Left forelimb (tissue), 1 donor: ENCODE measurements around the gene RAB6A.
A peak's percentile ranks its signal among the peaks of the same experiment; 100 is the strongest.

Experiments
- DNase-seq: peaks from one replicate; pipeline ENCODE4 v3.0.0-alpha.2; 2018; ENCODE audit warnings: low spot score

The RAB6A gene

DNA sequence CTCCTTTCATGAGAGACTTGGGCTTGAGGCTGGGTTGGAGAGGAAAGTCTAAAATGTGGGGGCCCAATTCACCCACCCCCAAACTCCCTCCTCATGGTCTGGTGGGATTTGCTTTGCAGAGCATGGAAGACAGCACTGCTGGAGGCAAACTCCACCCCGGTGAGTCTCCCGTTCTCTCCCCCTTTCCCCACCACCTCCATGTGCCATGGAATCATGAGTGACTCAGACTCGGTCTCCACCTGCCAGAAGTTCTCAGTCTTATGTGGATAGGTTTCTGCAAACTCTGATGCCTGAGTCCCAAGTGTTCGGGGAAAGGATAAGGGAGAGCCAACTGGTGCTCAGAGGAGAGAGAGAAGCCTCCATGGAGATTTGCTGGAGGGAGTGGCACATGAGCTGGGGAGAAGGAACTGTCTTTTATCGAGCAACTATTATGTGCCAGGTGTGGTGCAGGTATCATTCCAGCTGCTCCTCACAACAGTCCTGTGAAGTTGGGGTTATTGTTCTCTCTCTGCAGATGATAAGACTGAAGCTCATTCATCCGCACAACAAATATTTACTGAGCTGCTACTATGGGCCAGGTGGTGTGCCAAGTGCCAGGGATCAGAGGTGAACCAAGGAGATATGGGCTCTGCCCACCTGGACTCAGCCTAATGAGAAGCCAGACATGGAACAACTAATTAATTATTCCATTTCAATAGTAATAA is 107.9 kb downstream of the RAB6A start:
- no peak for DNase-seq

DNA sequence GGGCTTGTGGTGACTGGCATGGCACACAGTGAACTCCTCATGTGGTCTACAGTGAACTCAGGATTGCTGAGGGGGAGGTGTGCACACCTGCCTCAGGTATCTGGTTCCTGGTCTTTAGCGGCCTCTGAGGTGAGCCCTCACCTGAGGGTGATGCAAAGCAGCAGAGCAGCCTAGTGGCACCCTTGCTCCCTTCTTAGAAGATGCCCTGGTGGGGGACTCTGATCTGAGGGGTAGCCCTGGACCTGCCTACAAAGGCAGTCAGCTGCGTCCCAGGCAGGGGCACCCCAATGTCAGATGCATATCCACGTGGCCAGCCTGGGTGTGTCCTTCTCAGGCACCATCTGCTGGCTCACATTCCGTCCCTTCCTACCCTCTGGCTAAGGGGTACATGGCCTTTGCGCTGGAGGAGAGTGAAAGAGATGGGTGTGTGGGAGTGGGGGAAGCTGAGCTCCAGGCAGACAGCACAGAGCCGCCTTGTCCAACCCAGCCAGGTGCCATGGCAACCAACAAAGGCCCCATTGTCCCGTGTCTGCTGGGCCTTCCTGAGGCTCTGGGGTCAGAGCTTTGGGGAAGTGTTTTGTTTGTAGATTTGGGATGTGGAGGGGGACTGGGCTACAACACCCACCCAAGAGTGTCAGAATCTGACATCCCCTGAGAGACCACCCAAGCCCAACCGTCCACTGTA is 108.7 kb downstream of the RAB6A start:
- DNase-seq = no peak

DNA sequence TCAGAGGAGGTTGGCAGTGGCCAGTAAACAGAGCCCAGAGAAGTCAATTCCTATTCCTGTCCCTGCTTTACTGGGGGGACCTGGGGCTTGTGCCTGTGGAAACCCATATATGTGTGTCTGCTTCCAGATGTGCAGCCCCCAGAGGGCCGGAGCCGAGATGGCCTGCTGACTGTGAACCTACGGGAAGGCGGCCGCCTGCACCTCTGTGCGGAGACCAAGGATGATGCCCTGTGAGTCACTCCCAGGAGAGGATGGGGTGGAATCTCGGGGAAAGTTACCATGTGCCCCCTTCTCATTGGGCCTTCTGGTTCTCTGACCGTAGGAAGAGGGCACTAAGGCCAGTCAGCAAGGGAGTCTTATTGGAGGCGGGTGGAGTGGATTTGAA is 109.2 kb downstream of the RAB6A start:
- no peak for DNase-seq

DNA sequence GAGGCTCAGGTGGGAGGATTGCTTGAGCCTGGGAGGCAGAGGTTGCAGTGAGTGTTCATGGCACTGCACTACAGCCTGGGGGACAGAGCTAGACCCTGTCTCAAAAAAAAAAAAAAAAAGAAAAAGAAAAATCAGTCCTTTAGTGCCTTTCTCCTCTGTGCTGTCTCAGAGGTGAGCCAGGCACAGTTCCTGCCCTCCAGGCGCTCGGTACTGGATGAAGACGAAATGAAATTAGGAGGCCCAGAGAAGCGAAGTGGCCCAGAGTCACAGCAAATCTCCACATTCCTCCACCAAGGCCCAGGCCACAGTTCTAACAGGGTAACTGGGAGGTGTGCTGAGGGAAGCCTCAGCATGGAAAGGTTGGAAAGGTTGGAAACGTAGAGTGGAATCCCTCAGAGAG is 109.6 kb downstream of the RAB6A start:
- DNase-seq = no peak

DNA sequence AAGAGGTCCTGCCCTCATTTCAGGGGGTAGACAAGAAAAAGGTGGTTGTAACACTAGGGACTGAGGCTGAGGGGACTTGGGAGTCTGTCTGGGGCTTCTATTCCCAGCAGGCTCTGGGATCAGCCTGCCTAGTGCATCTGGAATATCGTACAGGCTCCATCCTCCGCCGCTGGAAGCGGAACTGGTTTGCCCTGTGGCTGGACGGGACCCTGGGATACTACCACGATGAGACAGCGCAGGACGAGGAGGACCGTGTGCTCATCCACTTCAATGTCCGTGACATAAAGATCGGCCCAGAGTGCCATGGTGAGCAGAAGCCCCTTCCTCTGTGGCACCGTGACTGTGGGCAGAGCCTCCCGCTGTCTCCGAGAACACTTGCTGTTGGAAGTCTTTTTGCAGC is 110.5 kb downstream of the RAB6A start:
- DNase-seq = no peak

DNA sequence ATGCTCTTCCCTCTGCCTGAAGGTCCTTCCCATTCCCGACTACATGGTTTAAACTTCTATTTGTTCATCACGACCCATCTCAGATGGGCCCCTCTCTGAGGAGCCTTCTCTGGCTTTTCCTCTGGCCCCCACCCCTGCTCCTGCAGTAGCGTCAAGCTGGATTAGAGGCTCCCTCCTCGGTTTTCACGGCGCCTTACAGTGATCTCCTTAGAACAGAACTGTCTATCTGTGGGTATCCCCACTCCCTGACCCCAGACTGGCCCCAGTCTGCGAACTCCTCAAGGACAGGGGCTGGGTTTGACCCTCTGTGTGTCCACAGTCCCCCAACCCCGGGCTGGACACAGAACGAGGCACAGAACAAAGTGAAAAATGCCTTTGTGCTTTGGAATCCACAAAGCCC is 111.7 kb downstream of the RAB6A start:
- DNase-seq = no peak

DNA sequence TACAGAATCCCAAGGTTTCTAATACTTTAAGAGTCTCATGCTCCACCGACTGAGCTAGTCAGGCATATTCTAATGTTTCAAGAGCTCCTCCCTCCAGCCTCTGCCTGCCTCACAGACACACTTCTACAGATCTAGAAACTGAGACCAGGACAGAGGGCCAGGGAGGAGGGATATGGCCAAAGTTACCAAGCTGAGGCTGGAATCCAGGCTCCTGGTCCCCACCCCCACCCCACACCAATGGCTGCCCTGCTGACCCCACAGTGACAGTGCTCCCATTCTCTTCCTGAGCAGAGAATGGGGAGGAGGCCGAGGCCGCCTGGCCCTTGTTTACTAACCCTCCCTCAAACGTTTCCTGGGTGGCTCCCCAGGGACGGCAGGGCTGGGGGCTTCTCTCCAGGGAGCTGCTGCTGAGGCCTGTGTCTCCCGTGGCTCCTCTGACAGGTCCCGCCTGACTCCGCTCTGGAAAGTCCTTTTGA is 112.3 kb downstream of the RAB6A start:
- no peak for DNase-seq

DNA sequence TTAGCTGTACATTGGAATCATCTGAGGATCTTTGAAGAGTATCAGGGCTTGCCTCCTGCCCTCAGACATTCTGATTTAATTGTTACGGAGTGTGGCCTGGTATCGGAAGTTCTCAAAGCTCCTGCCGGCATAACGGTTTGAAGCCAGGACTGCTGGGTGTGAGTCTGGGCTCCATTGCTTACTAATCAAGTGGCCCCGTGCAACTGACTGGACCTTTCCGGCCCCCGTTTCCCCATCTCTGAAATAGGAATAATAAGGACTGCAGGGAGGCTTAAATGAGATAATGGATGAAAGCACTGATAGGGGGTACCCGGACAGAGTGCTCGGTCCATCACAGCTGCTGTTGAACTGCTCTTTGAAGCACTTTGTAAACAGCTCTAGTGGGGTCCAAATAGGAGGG is 112.8 kb downstream of the RAB6A start:
- no peak for DNase-seq

DNA sequence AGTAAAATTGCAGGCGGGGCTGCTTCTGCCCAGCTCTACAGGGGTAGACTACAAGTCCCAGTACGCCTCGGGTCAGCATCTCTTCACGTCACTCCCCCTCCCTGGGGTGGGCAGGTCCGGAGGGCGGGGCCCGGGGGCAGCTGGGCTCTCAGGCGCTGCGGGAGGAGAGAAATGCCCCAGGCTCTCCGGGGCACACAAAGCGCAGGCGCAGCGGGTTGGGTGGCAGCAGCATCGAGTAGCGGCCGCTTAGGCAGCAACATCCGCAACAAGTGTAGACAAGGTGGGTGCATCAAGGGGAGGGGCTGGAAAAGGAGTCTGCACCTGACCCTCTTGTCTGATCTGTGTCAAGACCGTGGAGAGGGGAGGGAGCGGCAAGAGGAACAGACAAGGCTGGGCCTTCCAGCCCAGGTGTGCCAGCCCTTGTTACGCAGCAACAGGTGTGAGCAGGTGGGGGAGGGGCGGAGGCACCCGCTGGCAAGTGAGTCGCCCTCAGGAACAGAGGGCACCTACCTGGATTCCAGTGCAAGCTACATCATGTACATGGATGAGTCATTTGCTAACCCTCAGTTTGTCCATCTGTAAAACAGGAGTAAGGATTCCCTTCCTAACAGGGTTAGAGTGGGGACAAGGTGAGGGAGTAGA is 113.3 kb downstream of the RAB6A start:
- DNase-seq = peak; percentile 83

DNA sequence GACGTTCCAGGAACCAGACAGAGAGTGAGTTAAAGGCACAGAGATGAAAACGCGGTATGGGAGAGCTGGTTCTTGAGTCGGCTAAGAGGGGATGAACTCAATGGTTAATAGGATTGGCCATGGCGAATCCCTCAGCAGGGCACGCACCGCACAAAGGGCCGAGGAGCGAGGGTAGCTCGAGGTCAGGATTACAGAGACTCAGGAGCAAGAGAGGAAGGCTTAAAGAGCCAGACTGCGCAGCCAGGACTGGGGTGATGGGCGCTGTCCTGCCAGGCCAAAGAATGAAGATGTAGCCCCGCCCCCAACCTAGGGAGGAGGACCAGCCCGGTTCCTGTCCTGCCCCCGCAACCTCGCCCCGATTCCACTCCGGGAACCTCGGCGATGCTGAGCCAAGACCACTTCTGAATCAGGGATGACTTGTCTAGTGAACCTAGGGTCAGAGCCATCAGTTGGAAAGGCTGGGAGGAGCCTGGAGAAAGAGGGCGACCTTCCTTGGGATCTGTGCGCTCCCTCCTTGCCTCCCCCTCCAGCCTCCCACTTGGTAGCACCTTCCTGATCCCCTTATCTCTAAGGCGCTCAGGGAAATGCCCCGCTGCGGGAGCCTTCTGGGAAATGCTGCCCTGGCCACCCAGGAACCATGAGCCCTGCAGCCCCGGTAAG is 114.8 kb downstream of the RAB6A start, which contains the start of gene PLEKHB1:
Gene PLEKHB1, plus strand, starts transcription at position 610 of the 660 bp plus-strand sequence. Its CDS starts 28 bp downstream, at position 638.
- no peak for DNase-seq

DNA sequence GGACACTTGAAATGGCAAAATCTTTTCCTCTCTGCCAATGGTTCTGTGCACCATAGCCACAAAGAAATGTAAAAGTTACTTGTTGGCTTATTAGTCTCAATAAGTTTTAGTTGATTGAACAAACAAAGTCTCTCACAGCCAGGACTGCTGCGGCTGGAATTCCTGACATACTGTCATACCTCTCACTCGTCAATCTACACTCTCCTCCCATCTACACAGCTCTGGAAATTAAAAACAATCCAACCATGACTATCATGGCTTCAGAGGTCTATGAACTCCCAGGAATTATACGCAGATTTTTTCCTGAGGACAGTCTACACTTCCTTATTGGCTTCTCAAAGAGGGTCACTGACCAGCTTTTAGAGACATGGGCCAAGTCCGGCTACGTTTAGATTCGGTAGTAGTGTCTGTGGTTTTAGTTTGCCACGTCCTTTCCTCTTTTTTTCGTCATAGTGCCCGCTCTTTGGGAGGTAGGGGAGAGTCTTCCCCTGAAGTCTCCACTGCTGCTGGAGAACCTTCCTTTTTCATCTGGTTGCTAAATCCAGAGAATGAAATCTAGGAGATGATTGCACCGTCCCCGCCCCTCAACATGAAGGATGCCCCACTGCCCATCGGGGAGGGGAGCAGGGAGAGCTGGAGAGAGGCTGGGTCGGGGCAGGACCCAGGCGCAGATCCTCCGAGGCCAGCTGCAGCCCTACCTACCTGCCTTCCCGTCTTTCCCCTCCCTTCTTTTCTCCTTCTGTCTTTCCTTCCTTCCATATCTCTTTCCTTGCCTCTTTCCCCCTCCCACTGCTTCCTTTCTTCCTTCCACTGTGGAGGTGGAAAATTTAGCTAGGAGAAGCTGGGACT is 115.5 kb downstream of the RAB6A start:
- no peak for DNase-seq

DNA sequence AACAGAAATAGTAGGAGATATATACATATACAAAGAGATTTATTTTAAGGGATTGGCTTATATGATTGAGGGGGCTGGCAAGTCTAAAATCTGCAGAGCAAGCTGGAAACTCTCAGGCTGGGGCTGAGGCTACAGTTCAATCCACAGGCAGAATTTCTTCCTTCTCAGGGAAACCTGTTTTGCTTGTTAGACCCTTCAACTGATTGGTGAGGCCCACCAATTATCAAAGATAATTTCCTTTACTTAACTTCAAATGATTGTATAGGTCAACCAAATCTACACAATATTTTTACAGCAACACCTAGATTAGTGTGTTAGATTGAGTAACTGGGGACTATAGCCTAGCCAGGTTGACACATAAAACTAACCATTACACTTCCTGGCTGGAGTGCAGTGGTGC is 119.2 kb downstream of the RAB6A start:
- no peak for DNase-seq

DNA sequence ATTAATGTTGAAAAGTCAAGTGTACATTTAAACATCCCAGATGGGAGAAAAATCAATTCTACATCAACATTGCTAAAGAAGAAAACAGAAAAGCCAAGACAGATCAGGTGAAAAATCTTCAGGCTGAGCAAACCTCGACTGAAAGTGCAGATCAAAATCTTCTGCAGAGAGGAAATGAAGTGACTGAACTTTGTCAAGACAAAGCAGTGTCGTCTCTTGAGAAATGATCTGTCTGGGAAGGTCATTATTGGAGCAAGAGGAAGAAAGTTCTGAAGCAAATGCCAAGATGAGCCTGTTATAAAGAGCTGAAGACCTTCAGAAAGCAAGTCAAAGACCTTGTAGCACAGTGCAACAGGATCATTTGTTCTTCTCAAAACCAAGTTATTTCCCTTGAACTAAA is 120.3 kb downstream of the RAB6A start:
- DNase-seq = no peak

DNA sequence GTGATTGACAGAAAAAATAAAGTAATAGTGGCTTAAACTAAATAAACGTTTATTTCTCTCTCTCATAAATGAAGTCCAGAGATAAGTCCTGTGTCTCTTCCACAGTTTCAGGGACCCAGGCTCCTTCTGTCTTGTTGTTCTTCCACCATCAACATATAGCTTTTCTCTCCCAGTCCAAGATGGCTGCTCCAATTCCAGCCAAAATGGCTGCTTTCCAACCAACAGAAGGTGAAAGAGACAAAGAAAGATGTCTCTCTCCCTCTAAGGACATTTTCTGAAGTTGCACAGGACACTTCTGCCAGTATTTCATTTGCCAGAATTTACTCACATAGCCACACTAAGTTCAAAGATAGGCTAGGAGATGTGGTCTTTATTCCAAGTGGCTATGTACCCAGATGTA is 123.9 kb downstream of the RAB6A start:
- DNase-seq = no peak

DNA sequence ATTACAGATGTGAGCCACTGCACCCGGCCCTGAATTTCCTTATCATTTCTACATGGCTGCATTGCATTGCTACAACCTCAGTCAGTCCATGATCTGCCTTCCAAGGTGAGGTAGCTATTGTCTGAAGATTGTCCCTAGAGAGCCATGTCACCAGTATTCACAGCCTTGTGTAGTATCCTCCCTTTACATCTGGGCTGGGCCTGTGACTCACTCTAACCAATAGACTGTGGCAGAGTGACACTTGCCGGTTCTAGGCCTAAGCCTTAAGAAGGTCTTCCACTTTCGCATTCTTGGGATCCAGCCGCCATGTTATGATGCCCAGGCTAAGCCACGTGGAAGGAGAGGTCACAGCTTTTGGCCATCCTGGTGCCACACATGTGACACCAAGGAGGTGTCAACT is 124.6 kb downstream of the RAB6A start:
- no peak for DNase-seq

DNA sequence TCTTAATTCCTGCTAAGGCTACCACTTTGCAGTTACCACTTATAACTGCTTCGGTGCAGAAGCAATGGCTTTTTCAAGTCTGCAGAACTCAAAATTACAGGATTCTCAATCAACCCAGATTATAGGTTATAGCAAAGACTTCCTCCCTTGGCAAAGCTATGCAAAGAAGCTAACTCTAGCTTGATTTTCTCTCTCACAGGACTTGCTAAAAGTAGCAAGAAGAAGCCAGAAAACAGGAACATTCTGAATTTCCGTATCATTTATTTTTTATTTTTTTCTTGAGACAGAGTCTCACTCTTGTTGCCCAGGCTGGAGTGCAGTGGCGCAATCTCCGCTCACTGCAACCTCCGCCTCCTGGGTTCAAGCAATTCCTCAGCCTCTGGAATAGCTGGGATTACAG is 125.2 kb downstream of the RAB6A start:
- no peak for DNase-seq

DNA sequence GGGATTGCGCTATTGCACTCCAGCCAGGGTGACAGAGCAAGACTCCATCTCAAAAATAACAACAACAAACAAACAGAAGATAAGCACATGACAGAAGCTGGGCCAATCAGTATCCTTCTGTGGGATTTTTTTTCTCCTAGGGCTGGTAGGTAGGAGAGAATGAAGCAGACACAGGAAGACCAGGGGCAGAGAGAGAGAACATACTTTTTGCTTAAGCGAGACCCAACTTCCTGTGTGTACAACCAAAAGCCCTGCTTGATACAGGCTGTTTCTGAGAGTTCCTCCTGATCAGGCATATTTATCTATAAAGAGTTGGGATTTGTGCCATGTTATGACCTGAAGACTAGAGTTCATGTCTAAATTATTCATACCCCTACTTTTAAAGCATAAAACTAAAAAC is 126.9 kb downstream of the RAB6A start:
- DNase-seq = no peak

DNA sequence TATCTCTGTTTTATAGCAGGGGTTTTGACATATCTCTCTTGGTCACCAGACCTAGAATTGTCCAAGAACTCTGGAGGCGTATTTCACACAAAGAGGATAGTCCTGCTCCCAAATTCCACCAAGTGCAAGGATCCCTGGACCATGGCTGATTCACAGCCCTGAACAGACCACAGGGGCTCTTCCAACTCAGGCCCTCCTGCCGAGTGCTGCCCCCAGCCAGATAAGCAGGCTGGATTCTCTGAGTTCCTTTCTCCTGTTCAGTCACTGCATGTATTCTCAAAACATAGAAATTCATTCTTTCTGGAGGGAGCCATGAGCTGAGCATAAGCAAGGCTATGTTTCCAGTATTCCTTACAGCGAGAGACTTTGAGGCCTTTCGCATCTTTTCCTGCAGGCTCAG is 127.9 kb downstream of the RAB6A start:
- no peak for DNase-seq

DNA sequence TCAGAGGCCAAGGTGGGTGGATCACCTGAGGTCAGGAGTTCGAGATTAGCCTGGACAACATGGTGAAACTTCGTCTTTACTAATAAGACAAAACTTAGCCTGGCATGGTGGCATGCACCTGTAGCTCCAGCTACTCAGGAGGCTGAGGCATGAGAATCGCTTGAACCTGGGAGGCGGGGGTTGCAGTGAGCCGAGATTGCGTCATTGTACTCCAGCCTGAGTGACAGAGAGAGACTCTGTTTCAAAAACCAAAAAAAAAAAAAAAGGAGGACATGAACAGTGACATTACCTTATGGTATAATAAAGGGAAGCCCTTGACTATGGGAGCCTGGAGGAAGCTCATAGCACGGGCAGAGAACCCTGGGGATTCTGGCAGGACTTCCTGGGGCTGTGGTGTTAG is 131.0 kb downstream of the RAB6A start:
- DNase-seq = no peak

DNA sequence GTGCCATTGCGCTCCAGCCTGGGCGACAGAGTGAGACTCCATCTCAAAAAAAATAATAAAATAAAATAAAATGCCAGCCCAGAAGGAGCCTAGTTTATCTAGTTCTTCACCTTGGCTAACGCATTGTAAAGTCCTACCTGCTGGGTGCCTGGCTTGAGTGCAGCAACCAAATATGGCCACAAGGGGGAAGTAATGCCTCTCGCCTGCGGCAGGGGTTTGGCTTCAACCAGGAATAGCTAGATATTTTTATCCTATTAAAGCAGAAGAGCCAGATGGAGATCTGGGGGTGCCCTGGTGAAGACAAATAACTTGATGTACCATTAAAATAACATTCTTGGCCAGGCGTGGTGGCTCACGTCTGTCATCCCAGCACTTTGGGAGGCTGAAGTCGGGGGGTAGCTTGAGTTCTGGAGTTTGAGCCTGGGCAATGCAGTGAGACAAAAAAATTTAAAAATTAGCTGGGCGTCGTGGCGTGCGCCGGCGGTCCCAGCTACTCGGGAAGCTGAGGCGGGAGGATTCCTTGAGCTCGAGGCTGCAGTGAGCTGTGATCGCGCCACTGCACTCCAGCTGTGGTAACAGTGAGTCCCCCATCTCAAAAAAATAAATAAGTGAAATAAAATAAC is 135.1 kb downstream of the RAB6A start:
- no peak for DNase-seq
